Measurements from ENCODE around the gene CNTFR.
"Not testable (repeated sequence)": the region's sequence is repeated elsewhere in the genome, so short reads cannot be mapped to it uniquely, and the experiment has no call there.

The CNTFR gene

DNA sequence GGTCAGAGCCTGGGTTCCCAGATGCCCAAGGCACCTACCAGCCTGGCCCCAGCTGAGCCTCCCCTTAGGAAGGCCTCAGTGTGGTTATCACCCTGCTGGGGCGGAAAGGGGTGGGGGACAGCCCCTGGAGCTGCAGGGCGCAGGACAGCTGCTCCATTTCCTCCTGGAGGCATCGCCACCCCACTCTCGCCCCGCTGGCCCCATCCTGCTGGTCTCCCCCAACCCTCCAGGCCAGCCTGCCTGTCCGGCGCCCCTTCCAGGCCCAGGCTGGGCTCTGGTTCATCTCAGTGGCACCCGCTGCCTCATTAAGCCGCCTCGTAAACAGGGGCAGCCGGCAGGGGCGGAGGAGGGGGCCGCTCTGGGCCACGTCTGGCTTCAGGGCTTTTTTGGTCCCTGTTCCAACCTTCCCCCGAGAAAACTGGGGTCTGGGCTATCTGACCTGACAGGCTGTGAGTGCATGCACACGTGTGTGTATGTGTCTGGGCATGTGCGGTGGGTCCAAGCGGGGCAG lies 36.0 kb downstream of the CNTFR start:
- no peak for DNase-seq

DNA sequence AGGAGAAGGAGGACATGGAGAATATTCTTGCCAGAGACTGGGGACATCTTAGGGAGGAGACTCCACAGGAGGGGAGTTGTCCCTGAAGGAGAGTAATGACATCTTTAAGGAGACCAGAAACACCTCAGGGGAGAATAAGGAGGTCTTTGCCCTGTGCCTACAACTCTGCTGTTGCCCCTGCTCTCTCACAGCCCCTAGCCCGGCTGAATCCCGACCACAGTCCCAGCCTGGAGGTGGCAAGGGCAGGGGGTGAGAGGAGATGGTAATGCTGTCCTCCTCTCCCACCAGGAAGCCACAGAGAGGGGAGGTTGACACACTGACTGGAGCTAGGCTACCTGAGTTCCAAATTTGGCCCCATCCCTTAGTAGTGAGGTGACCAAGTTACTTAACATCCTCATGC lies 36.5 kb downstream of the CNTFR start:
- no peak for DNase-seq

DNA sequence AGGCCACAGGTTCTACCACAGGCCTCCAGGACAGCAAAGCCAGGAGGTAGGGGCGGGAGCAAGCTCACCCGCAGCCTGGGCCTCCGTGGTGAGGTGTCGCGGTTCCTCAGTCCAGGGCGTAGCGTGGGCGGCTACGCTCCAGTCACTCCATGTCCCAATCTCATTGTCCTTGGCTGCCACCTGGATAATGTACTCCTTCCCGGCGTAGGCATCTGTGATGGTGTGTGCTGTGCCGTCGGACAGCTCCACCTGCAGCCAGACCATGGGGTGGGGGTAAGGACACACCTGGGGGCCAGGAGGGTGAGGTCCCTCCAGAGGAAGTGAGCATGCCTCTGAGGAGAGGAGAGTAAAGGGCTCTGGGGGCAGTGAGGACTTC lies 36.9 kb downstream of the CNTFR start:
- DNase-seq, result no peak

DNA sequence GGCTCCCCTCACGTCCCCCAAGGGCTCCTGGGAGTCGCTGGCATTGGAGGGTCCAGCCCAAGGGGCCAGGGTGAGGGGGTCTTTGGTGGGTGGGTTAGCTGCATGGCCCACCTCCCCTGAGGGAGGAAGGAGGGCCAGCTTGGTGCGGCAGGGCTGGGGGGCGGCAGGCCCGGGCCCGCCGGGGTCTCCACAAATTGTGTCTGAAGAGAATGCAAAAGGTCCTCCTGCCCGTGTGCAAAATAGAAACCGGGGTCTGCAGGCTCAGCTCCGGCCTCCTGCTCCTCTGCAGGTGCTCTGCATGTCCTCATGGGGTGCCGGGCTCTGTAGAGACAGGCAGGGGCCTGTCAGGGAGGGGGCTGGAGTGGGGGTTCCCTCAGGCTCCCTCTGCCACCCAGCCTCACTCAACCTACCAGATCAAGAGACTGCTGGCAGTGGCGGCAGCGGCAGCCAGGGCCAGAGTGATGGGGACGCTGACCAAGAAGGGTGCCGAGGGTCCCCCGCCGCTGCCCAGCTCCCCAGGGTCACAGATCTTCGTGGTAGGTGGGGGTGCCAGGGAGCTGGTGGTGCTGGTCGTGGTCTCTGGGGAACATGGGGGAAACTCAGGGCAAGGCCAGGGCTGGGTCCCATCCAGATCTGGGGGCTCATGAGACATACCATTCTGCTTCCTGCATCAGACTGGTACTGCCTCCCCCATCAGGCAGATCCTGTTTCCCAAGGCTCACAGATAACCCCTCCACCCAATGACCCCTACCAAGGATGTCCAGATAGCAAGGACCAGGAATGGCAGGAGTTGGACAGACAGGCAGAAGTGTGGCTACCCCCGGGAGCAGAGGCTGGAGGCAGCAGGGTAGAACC lies 37.5 kb downstream of the CNTFR start:
- DNase-seq, result no peak

GRCh38 chr9:34550681-34551270 lies 38.7 kb downstream of the CNTFR start:
- no peak for DNase-seq

- DNase-seq, result no peak
Observed at GRCh38 chr9:34550016-34550680, 39.4 kb downstream of the CNTFR start.

GRCh38 chr9:34549407-34549732 lies 40.2 kb downstream of the CNTFR start:
- DNase-seq, result no peak

DNA sequence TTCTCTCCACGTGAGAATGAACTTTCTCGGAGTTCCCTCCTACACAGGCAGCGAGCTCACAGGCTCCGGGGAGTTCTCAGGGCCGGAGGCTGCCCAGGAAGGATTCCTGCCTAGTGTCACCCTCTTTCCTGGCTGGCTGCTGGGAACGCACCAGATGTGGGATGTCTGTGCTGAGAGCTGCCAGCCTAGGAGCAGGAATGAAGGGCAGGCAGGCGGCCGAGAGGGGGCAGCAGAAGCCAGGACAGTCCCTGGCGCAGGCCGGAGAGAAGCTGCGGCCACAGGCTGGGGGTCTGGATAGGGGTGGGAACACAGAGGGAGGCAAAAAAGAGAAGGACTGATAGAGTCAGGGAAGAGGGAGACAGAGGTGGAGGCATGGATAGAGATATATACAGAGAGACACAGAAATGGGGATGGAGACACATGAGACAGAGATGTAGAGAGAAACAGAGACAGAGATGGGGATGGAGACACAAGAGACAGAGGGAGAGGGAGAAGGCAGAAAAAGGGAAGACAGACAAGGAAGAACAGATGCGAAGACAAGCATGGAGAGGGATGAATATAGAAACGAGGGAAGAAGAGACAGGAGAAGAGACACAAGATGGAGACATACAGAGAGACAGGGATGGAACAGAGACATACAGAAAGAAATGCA lies 41.4 kb downstream of the CNTFR start:
- peak; percentile 52 for DNase-seq

GRCh38 chr9:34546834-34547827 lies 42.4 kb downstream of the CNTFR start:
- DNase-seq, result peak; percentile 75

- DNase-seq, result no peak
Observed at GRCh38 chr9:34546102-34546833, 43.3 kb downstream of the CNTFR start.

- DNase-seq, result no peak
Observed at GRCh38 chr9:34545497-34545896, 44.0 kb downstream of the CNTFR start.

- no peak for DNase-seq
Observed at GRCh38 chr9:34544035-34544434, 45.5 kb downstream of the CNTFR start.

DNA sequence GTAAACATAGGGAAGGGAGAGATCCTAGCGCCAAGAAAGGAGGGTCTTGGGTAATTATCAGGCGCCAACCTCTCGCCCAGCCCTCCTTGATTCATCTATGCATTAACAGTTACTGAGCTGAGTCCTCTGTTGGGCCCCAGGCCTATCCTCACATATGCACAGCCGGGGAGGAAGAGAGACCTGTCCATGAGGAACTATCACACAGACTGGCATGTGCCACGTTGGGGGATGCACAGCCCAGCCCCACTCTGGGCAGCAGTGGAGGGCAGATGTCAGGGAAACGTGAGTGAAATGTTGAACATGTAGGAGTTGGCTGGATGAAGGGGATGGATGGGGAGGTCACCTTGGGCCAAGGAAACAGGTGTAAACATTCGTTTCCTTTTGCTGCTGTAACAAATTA lies 48.0 kb downstream of the CNTFR start:
- no peak for DNase-seq

DNA sequence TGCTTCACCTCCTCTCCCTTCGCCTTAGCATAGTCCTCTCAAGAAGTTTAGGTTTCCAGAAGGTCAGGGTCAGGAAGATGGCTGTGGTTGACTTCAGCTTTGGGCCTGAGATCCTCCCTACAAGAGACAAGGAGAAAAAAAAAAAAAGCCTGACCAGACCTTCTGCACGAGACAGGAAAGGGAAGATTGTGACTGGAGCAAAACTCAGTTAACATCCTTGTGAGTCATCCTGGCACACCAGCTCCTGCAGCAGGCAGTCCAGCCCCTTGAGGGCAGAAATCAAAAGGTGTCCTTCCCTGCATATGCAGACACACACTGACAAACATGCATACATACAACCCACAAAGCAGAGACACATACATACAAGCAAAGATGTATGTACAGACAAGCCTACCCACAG lies 48.7 kb downstream of the CNTFR start:
- peak; percentile 42 for DNase-seq

DNA sequence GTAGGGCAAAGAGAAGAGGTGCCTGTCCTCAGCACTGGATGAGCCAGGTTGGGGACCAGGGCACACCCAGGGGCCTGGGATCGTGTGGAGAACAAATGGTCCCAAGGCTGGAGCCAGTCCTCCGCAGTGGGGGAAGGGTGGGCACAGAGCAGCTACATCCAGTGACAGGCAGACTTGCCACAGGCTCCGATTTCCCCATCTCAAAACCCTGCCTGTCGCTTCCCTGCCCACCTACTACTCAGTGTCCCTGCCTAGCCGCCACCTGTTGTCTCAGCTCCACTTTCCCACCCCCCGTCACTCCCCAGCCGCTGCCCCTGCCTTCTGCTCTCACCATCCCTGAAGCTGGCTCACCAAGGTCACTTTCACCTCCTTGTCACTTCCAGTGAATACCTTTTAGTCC lies 52.8 kb downstream of the CNTFR start:
- no peak for DNase-seq

- not testable (repeated sequence) for DNase-seq
Observed at GRCh38 chr9:34532041-34532440, 57.5 kb downstream of the CNTFR start.

DNA sequence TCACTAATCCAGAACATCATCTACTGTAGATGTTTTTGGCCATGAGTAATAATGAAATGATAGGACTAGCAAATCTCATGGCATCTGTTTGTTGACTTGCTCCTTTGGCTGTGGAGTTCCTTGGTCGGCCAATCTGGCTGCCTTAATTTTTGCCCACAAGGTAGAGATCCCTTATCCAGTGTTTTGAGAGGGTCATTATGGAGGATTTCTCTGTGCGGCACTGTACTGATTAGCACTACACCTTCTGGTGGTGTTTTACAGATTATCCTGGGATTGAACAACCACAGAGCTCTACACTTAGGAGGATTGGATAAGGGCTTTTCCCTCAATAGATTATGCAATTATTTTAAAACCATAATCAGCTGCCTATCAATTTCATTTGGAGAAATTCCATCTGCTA lies 63.5 kb downstream of the CNTFR start:
- no peak for DNase-seq

DNA sequence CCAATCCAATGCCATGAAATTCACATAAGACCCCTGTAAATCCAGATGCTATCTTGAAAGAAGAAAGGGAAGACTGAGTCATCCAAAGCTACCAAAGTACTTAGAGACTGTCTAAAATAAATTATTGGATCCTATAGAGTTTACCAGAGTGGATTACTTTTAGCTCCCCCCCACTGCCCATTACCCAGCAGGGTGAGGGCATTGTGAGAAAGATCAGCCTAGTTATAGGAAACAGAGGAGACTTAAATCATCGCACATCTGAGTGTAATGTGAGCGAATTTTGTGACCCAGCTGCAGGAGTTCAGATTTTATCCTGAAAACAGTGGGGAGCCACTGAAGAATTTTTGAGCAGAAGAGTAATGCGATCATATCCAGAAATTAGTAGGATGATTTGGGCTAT lies 65.2 kb downstream of the CNTFR start:
- DNase-seq, result no peak

GRCh38 chr9:34522971-34523797 lies 66.3 kb downstream of the CNTFR start, which contains the start of gene ENHO:
ENHO (minus strand) TSS chr9:34522990; CDS start chr9:34521695, 1,295 bp downstream.
- DNase-seq, result peak; percentile 86

- DNase-seq, result no peak
Observed at GRCh38 chr9:34522091-34522887, 67.2 kb downstream of the CNTFR start.
